ENCODE results near the gene ALG12. TPM values are rescaled to one million over a fixed set of nuclear protein-coding genes. Genes with fewer than 3 reads are reported as not detected.

The ALG12 gene
- total and polyA plus RNA-seq, 2 experiments from 2014 or later: 18.7 to 23.3 TPM

GRCh38 chr22:49953680-49954344 is 35.6 kb upstream of the ALG12 start:
- H3K79me2 ChIP-seq (replicated peaks; ENCODE audit: insufficient read depth): no peaks in the 10 kb centered on the region
- H3K36me3 ChIP-seq (ENCODE audit: insufficient read depth): no peaks in the 10 kb centered on the region
- Mint-ChIP-seq H3K27me3 (ENCODE audit: insufficient read depth, low read depth, poor library complexity) (peaks cover 5% of the 10 kb centered on the region), H3K9me3 (no peaks in the 10 kb centered on the region), H3K4me3 (no peak overlapping the region), H3K27ac (no peak overlapping the region), H3K4me1 (peaks cover 5% of the 10 kb centered on the region; the same call in 2 of the 3 replicates), H3K36me3 (ENCODE audit: low read depth) (no peaks in the 10 kb centered on the region)
- ATAC-seq: no peak
- no peaks in the 10 kb centered on the region for H3F3A ChIP-seq (replicated peaks; ENCODE audit: low read depth)
- TF ChIP-seq JUNB (IDR thresholded peaks at IDR 0.05; ENCODE audit: unreplicated experiment) (no peak), POLR2AphosphoS5 (IDR thresholded peaks at IDR 0.05; ENCODE audit: low read depth) (no peak)
- TF ChIP-seq, protein P1, sequence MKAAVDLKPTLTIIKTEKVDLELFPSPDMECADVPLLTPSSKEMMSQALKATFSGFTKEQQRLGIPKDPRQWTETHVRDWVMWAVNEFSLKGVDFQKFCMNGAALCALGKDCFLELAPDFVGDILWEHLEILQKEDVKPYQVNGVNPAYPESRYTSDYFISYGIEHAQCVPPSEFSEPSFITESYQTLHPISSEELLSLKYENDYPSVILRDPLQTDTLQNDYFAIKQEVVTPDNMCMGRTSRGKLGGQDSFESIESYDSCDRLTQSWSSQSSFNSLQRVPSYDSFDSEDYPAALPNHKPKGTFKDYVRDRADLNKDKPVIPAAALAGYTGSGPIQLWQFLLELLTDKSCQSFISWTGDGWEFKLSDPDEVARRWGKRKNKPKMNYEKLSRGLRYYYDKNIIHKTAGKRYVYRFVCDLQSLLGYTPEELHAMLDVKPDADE (IDR thresholded peaks at IDR 0.05): no peak
- H3K27ac ChIP-seq (ENCODE audit: low read depth): no peak overlapping the region
- no peaks in the 10 kb centered on the region for H3K9me2 ChIP-seq (ENCODE audit: insufficient read depth)
- no peak for DNase-seq (ENCODE audit: low spot score)
- H3K4me2 ChIP-seq: no peak overlapping the region
- no peak overlapping the region for H2AFZ ChIP-seq
- H3K27me3 ChIP-seq (ENCODE audit: insufficient read depth): peaks cover under 1% of the 10 kb centered on the region; the same call in 1 of the 2 replicates
- H3K4me1 ChIP-seq (ENCODE audit: insufficient read depth): no peaks in the 10 kb centered on the region
- no peaks in the 10 kb centered on the region for H4K20me1 ChIP-seq (replicated peaks; ENCODE audit: insufficient read depth)
- H3K4me3 ChIP-seq: no peak overlapping the region

DNA sequence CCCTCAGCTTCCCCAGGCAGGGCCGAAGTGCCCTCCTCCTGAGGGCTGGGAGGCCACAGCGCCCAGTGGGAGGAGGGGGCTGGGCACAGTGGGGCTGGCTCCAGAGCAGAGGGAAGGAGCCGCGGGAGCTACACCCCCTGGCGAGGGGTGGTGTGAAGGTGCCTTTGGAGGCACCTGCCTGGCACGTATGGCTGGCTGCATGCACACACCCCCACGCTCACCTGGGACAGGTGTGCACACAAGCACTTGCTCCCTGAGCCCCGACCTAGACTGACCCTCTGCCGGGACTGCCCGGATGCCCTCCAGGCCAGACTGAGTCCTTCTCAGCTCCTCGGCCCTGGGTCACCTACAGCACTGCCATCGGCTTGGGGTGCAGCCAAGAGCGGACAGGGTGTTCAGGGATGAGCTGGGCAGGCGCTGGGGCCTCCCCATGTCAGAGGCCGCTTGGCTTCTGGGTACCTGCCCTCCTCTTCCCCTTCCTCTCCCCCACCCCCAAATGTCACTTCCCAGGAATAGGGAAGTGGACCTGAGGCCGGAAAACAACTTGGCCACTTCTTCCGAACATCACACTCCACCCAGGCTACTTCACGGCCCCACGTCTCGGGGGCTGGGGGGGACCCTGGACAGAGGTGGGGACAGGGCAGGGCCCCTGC is 34.9 kb upstream of the ALG12 start:
- no peaks in the 10 kb centered on the region for H3K9me3 Mint-ChIP-seq
- TF ChIP-seq, protein P2, sequence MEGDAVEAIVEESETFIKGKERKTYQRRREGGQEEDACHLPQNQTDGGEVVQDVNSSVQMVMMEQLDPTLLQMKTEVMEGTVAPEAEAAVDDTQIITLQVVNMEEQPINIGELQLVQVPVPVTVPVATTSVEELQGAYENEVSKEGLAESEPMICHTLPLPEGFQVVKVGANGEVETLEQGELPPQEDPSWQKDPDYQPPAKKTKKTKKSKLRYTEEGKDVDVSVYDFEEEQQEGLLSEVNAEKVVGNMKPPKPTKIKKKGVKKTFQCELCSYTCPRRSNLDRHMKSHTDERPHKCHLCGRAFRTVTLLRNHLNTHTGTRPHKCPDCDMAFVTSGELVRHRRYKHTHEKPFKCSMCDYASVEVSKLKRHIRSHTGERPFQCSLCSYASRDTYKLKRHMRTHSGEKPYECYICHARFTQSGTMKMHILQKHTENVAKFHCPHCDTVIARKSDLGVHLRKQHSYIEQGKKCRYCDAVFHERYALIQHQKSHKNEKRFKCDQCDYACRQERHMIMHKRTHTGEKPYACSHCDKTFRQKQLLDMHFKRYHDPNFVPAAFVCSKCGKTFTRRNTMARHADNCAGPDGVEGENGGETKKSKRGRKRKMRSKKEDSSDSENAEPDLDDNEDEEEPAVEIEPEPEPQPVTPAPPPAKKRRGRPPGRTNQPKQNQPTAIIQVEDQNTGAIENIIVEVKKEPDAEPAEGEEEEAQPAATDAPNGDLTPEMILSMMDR (conservative IDR thresholded peaks at IDR 0.05; ENCODE audit: low read depth in 2 of 2): no peak
- TF ChIP-seq, protein P3, sequence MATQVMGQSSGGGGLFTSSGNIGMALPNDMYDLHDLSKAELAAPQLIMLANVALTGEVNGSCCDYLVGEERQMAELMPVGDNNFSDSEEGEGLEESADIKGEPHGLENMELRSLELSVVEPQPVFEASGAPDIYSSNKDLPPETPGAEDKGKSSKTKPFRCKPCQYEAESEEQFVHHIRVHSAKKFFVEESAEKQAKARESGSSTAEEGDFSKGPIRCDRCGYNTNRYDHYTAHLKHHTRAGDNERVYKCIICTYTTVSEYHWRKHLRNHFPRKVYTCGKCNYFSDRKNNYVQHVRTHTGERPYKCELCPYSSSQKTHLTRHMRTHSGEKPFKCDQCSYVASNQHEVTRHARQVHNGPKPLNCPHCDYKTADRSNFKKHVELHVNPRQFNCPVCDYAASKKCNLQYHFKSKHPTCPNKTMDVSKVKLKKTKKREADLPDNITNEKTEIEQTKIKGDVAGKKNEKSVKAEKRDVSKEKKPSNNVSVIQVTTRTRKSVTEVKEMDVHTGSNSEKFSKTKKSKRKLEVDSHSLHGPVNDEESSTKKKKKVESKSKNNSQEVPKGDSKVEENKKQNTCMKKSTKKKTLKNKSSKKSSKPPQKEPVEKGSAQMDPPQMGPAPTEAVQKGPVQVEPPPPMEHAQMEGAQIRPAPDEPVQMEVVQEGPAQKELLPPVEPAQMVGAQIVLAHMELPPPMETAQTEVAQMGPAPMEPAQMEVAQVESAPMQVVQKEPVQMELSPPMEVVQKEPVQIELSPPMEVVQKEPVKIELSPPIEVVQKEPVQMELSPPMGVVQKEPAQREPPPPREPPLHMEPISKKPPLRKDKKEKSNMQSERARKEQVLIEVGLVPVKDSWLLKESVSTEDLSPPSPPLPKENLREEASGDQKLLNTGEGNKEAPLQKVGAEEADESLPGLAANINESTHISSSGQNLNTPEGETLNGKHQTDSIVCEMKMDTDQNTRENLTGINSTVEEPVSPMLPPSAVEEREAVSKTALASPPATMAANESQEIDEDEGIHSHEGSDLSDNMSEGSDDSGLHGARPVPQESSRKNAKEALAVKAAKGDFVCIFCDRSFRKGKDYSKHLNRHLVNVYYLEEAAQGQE (IDR thresholded peaks at IDR 0.05; ENCODE audit: unreplicated experiment): no peak
- no peak for TF ChIP-seq CREB1 (CRISPR knock-in tag; IDR thresholded peaks at IDR 0.05; ENCODE audit: low read depth)
- no peak for TF ChIP-seq ZNF462 (CRISPR knock-in tag; IDR thresholded peaks at IDR 0.05)

More for the DNA sequence above, 34.9 kb upstream of the ALG12 start:
- Histone ChIP-seq H3K4me1 (ENCODE audit: insufficient read depth) (no peaks in the 10 kb centered on the region), H3K79me2 (replicated peaks; ENCODE audit: insufficient read depth) (no peaks in the 10 kb centered on the region), H3F3A (replicated peaks; ENCODE audit: low read depth) (no peaks in the 10 kb centered on the region), H3K4me2 (no peak overlapping the region), H4K20me1 (replicated peaks; ENCODE audit: insufficient read depth) (no peaks in the 10 kb centered on the region), H3K36me3 (ENCODE audit: insufficient read depth) (no peaks in the 10 kb centered on the region), H3K27ac (ENCODE audit: low read depth) (no peak overlapping the region), H3K9me2 (ENCODE audit: insufficient read depth) (no peaks in the 10 kb centered on the region), H3K4me3 (no peak overlapping the region), H2AFZ (no peak overlapping the region), H3K27me3 (ENCODE audit: insufficient read depth) (no peaks in the 10 kb centered on the region)
- peaks cover 5% of the 10 kb centered on the region for H3K27me3 Mint-ChIP-seq (ENCODE audit: insufficient read depth, low read depth, poor library complexity)
- peaks cover 4% of the 10 kb centered on the region; the same call in 2 of the 3 replicates for H3K4me1 Mint-ChIP-seq
- H3K36me3 Mint-ChIP-seq (ENCODE audit: low read depth): no peaks in the 10 kb centered on the region
- H3K27ac Mint-ChIP-seq: no peak overlapping the region
- no peak overlapping the region for H3K4me3 Mint-ChIP-seq
- no peak for DNase-seq (ENCODE audit: low spot score)
- no peak for ATAC-seq

Measured in GM23338 (cell line).